HG02938 (cell line): Measurements from ENCODE around the gene CRACR2B.

Source experiments
- ATAC-seq: cut with Tn5 transposase; IDR thresholded peaks from one replicate; pipeline ENCODE4 v1.9.1; 2021; ENCODE audit warnings: mild to moderate bottlenecking, moderate library complexity; ENCODE audit not compliant: unreplicated experiment

Gene CRACR2B

GRCh38 chr11:865462-866430 is 38.0 kb downstream of the CRACR2B start:
- ATAC-seq = no peak

GRCh38 chr11:866481-866880 is 38.8 kb downstream of the CRACR2B start:
- ATAC-seq = no peak

- ATAC-seq = no peak
Observed at GRCh38 chr11:867856-868358, 40.2 kb downstream of the CRACR2B start.

- ATAC-seq = no peak
Observed at GRCh38 chr11:868394-868793, 40.7 kb downstream of the CRACR2B start.

- ATAC-seq = no peak
Observed at GRCh38 chr11:868802-869201, 41.1 kb downstream of the CRACR2B start.

- no peak for ATAC-seq
Observed at GRCh38 chr11:869399-870126, 41.8 kb downstream of the CRACR2B start.

GRCh38 chr11:870127-870413 is 42.4 kb downstream of the CRACR2B start:
- no peak for ATAC-seq

- ATAC-seq = no peak
Observed at GRCh38 chr11:870418-870817, 42.7 kb downstream of the CRACR2B start.

GRCh38 chr11:871472-871871 is 43.8 kb downstream of the CRACR2B start:
- no peak for ATAC-seq

- ATAC-seq = no peak
Observed at GRCh38 chr11:872799-873198, 45.1 kb downstream of the CRACR2B start.

GRCh38 chr11:873706-874105 is 46.0 kb downstream of the CRACR2B start:
- no peak for ATAC-seq

GRCh38 chr11:875203-875602 is 47.5 kb downstream of the CRACR2B start:
- ATAC-seq = no peak

GRCh38 chr11:875769-876301 is 48.1 kb downstream of the CRACR2B start:
- no peak for ATAC-seq

- ATAC-seq = no peak
Observed at GRCh38 chr11:876545-876944, 48.8 kb downstream of the CRACR2B start.

GRCh38 chr11:877565-877964 is 49.8 kb downstream of the CRACR2B start:
- no peak for ATAC-seq

GRCh38 chr11:880447-880846 is 52.7 kb downstream of the CRACR2B start:
- no peak for ATAC-seq
